Ovary (tissue), 3 donors: ENCODE results near the gene SLC66A3.

ENCODE experiments used
- POLR2A ChIP-seq: fragments of 450-650 bp; IDR thresholded peaks from one replicate; pipeline ENCODE4 v1.6.1; 2017; ENCODE audit warnings: antibody characterized with exemption, mild to moderate bottlenecking, moderate library complexity
- TF ChIP-seq, protein P1 (sequence below), 3 donors: fragments of 450-650 bp in 2 of 3; fragments of 200-600 bp in 1 of 3; IDR thresholded peaks; one replicate each; pipeline versions ENCODE4 v1.5.1 to v1.8.0; 2016 to 2022; ENCODE audit warnings: antibody characterized with exemption in 3 of 3, mild to moderate bottlenecking in 1 of 3
- donor health status: DM: no; HTN: no; CAD: no.

DNA sequence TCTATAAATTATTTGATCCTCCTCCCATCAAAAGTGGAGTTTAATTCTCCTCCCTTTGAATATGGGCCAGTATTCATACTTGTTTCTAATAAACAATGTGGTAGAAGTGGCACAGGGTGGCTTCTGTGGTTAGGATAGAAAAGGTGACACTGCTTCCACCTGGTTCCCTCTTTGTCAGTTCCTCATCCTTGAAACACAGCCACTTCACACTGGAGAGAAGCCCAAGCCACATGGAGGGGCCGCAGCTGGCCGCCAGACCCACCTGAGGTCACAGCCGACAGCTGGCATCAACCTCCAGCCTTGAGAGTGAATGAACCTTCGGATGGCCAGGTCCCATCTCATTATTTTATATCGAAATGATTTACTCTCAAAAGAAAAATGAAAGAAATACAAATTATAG lies 27.5 kb upstream of the SLC66A3 start:
- TF ChIP-seq, protein P1, sequence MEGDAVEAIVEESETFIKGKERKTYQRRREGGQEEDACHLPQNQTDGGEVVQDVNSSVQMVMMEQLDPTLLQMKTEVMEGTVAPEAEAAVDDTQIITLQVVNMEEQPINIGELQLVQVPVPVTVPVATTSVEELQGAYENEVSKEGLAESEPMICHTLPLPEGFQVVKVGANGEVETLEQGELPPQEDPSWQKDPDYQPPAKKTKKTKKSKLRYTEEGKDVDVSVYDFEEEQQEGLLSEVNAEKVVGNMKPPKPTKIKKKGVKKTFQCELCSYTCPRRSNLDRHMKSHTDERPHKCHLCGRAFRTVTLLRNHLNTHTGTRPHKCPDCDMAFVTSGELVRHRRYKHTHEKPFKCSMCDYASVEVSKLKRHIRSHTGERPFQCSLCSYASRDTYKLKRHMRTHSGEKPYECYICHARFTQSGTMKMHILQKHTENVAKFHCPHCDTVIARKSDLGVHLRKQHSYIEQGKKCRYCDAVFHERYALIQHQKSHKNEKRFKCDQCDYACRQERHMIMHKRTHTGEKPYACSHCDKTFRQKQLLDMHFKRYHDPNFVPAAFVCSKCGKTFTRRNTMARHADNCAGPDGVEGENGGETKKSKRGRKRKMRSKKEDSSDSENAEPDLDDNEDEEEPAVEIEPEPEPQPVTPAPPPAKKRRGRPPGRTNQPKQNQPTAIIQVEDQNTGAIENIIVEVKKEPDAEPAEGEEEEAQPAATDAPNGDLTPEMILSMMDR (IDR thresholded peaks at IDR 0.05) = no peak
- no peak for TF ChIP-seq POLR2A
